LHCN-M2 (cell line): ENCODE data around the gene ZDHHC16. TPM values are rescaled to one million over a fixed set of nuclear protein-coding genes. Genes with fewer than 3 reads are reported as not detected.
"Not testable (repeated sequence)": the region's sequence is repeated elsewhere in the genome, so short reads cannot be mapped to it uniquely, and the experiment has no call there.

ENCODE experiments used
- DNase-seq: peaks from one replicate; pipeline ENCODE4 v3.0.0-alpha.2; 2012; ENCODE audit warnings: low read depth
- total RNA-seq: library from RNA; depleted of rRNA; stranded (reverse); fragments of >200 nt; gene quantifications from 2 replicates; pipeline ENCODE4 v1.2.3, GENCODE V29; 2014

The ZDHHC16 gene
- total RNA-seq, 1 experiment from 2014 or later = 86.1 TPM

- DNase-seq = peak; percentile 24
These were observed 30.1 kb downstream of the ZDHHC16 start for GRCh38 chr10:97475936-97476594.

GRCh38 chr10:97479410-97479809 is 33.4 kb downstream of the ZDHHC16 start:
- DNase-seq = not testable (repeated sequence)

- DNase-seq = no peak
These were observed 34.0 kb downstream of the ZDHHC16 start for GRCh38 chr10:97479939-97480338.

- no peak for DNase-seq
These were observed 35.1 kb downstream of the ZDHHC16 start for GRCh38 chr10:97481071-97481470.

GRCh38 chr10:97482381-97482780 is 36.4 kb downstream of the ZDHHC16 start:
- DNase-seq = no peak

GRCh38 chr10:97483506-97483905 is 37.5 kb downstream of the ZDHHC16 start:
- DNase-seq = peak; percentile 83

GRCh38 chr10:97483921-97484320 is 37.9 kb downstream of the ZDHHC16 start:
- no peak for DNase-seq

- no peak for DNase-seq
These were observed 39.8 kb downstream of the ZDHHC16 start for GRCh38 chr10:97485647-97486281.

GRCh38 chr10:97490592-97490991 is 44.6 kb downstream of the ZDHHC16 start:
- peak; percentile 77 for DNase-seq

- DNase-seq = no peak
These were observed 48.2 kb downstream of the ZDHHC16 start for GRCh38 chr10:97494151-97494550.

- DNase-seq = no peak
These were observed 49.0 kb downstream of the ZDHHC16 start for GRCh38 chr10:97494863-97495506.

- peak; percentile 80 for DNase-seq
These were observed 51.6 kb downstream of the ZDHHC16 start for GRCh38 chr10:97497572-97498075.

GRCh38 chr10:97498076-97498840 is 52.3 kb downstream of the ZDHHC16 start, which contains the start of gene MMS19:
Gene MMS19, minus strand, starts transcription at chr10:97498422. Its CDS starts 38 bp downstream, at chr10:97498384.
- DNase-seq = peak; percentile 97

- peak; percentile 42 for DNase-seq
These were observed 53.0 kb downstream of the ZDHHC16 start, which contains the start of gene UBTD1 for GRCh38 chr10:97498841-97499560. Gene UBTD1, plus strand, starts transcription at chr10:97498924. Its CDS starts 280 bp downstream, at chr10:97499204.

- DNase-seq = peak; percentile 46
These were observed 53.8 kb downstream of the ZDHHC16 start for GRCh38 chr10:97499561-97500296.

GRCh38 chr10:97500297-97500575 is 54.3 kb downstream of the ZDHHC16 start:
- DNase-seq = no peak

GRCh38 chr10:97502916-97503315 is 56.9 kb downstream of the ZDHHC16 start:
- no peak for DNase-seq

GRCh38 chr10:97503406-97503805 is 57.4 kb downstream of the ZDHHC16 start:
- no peak for DNase-seq

- no peak for DNase-seq
These were observed 59.2 kb downstream of the ZDHHC16 start for GRCh38 chr10:97505152-97505551.

GRCh38 chr10:97506199-97506991 is 60.4 kb downstream of the ZDHHC16 start:
- no peak for DNase-seq
